Measurements from ENCODE around the gene SMAD2. TPM values are rescaled to one million over a fixed set of nuclear protein-coding genes. Genes with fewer than 3 reads are reported as not detected.

SMAD2 gene
- total and polyA plus RNA-seq, 2 of the 8 experiments (the other 6 are each of a cell fraction or from before 2014, with no cell fraction given) = 28.4 to 124 TPM

- Histone ChIP-seq H3K4me1 (replicated peaks in 1 of 4; ENCODE audit: control insufficient read depth in 3 of 4, insufficient read depth in 4 of 4, low read length in 3 of 4) (peaks cover 2 to 23% (median 14%) of the 10 kb centered on the region in 4 experiments; a peak in 4 of 7 replicates), H3K79me2 (ENCODE audit: control insufficient read depth in 1 of 2, insufficient read depth in 2 of 2, low read length in 2 of 2) (no peaks in the 10 kb centered on the region), H2BK20ac (ENCODE audit: low read length) (no peak overlapping the region), H2BK12ac (ENCODE audit: low read depth, low read length) (no peak overlapping the region), H2AK5ac (ENCODE audit: low read depth, low read length) (no peak overlapping the region), H3K27ac (ENCODE audit: low read depth, low read length) (no peak overlapping the region), H4K8ac (ENCODE audit: extremely low read depth, insufficient read depth, low read length) (no peak overlapping the region), H3K56ac (replicated peaks; ENCODE audit: insufficient read length, low read depth, low read length) (no peak overlapping the region), H3K4me3 (ENCODE audit: extremely low read depth in 1 of 4, insufficient read depth in 2 of 4, low read depth in 3 of 4, low read length in 4 of 4) (no peak overlapping the region), H3K23me2 (ENCODE audit: low read depth, low read length) (no peaks in the 10 kb centered on the region), H3K23ac (ENCODE audit: insufficient read length) (no peak overlapping the region), H3K4ac (replicated peaks; ENCODE audit: insufficient read length, low read depth, low read length) (no peak overlapping the region), H2BK120ac (replicated peaks; ENCODE audit: low read depth, low read length) (no peak overlapping the region), H4K91ac (replicated peaks; ENCODE audit: insufficient read length, low read length) (no peak overlapping the region), H3K14ac (ENCODE audit: insufficient read length) (no peak overlapping the region), H2BK15ac (ENCODE audit: low read length) (no peak overlapping the region), H3K4me2 (ENCODE audit: insufficient read depth in 1 of 2, low read depth in 2 of 2, low read length in 2 of 2) (no peak overlapping the region), H3K9me3 (ENCODE audit: insufficient read depth in 2 of 2, low read depth in 1 of 2, low read length in 1 of 2) (no peaks in the 10 kb centered on the region; a peak in 1 of 4 replicates), H3K9ac (replicated peaks in 1 of 4; ENCODE audit: extremely low read depth in 1 of 4, low read depth in 3 of 4, low read length in 3 of 4) (no peak overlapping the region), H2AFZ (ENCODE audit: low read length) (no peak overlapping the region), H2BK5ac (ENCODE audit: low read depth, low read length) (no peak overlapping the region), H3K36me3 (ENCODE audit: control insufficient read depth in 2 of 4, insufficient read depth in 4 of 4, low read length in 3 of 4) (no peaks in the 10 kb centered on the region), H4K20me1 (replicated peaks in 1 of 2; ENCODE audit: control insufficient read depth in 1 of 2, insufficient read depth in 2 of 2, low read length in 2 of 2) (no peaks in the 10 kb centered on the region), H4K5ac (ENCODE audit: insufficient read length, low read depth, low read length) (no peak overlapping the region), H3K18ac (ENCODE audit: extremely low read depth, low read length) (no peak overlapping the region), H3K79me1 (ENCODE audit: low read depth, low read length) (no peaks in the 10 kb centered on the region), H3K27me3 (replicated peaks in 1 of 4; ENCODE audit: control insufficient read depth in 3 of 4, extremely low read depth in 1 of 4, insufficient read depth in 3 of 4, low read length in 3 of 4) (no peaks in the 10 kb centered on the region)
- 75% methylated on average over 1 of the region's 1 CpG; no CpG with 5 or more reads in 1 of the 2 experiments for WGBS, 2 experiments (ENCODE audit: extremely low coverage in 1 of 2, insufficient coverage in 1 of 2, insufficient read length in 1 of 2, insufficient replicate concordance in 2 of 2, low coverage in 1 of 2, low lambda C conversion rate in 2 of 2, missing lambda C conversion rate in 1 of 2)
- DNase-seq (ENCODE audit: low read depth in 1 of 2, low spot score in 2 of 2) (no peak), FAIRE-seq (no peak)
- TF ChIP-seq BACH1 (IDR thresholded peaks at IDR 0.05; ENCODE audit: low read length) = no peak
- CTCF ChIA-PET (ENCODE audit: partially characterized antibody) = interaction anchor here (0.6 to 1.7 kb wide), 2 partner anchors 8 to 19 kb away, joined by 3 to 7 read pairs; no protein-coding TSS in a partner anchor
- POLR2A ChIA-PET (ENCODE audit: partially characterized antibody) = interaction anchor here (0.8 kb wide), 1 partner anchor 10 kb away, joined by 5 read pairs; no protein-coding TSS in a partner anchor
Observed at GRCh38 chr18:47978603-47979002, 48.1 kb upstream of the SMAD2 start.
